Activated T-cell treated with anti-CD3 and anti-CD28 coated beads, Interleukin-2, amount 50 U/mL, for 4 hours (primary cell): ENCODE results near the gene ASAP2. TPM values are rescaled to one million over a fixed set of nuclear protein-coding genes. Genes with fewer than 3 reads are reported as not detected.

Source experiments
- ATAC-seq, 2 donors: fragments of 200-7000 bp; cut with Tn5 transposase; one replicate each; pipeline ENCODE4 v1.10.0; 2021
- DNase-seq: peaks from one replicate; pipeline ENCODE4 v3.0.0-alpha.2; 2020
- H3K27me3 Mint-ChIP-seq: one replicate; pipeline ENCODE4 v1.8.0; 2021; ENCODE audit warnings: low read depth, mixed read lengths
- H3K36me3 Mint-ChIP-seq: one replicate; pipeline ENCODE4 v1.8.0; 2022; ENCODE audit warnings: mixed read lengths; ENCODE audit not compliant: insufficient read depth
- H3K4me1 Mint-ChIP-seq: one replicate; pipeline ENCODE4 v1.8.0; 2021; ENCODE audit warnings: low read depth, mixed read lengths
- H3K4me3 Mint-ChIP-seq: one replicate; pipeline ENCODE4 v1.8.0; 2021; ENCODE audit warnings: mild to moderate bottlenecking, moderate library complexity, mixed read lengths
- H3K9me3 Mint-ChIP-seq: one replicate; pipeline ENCODE4 v1.8.0; 2021; ENCODE audit warnings: mixed read lengths
- total RNA-seq, 3 donors: library from RNA; stranded (reverse); gene quantifications; one replicate each; pipeline ENCODE4 v1.2.1, GENCODE V29; 2021

Gene ASAP2
- total RNA-seq, 3 donors from 2014 or later, result 0.13 to 0.22 (median 0.20) TPM

DNA sequence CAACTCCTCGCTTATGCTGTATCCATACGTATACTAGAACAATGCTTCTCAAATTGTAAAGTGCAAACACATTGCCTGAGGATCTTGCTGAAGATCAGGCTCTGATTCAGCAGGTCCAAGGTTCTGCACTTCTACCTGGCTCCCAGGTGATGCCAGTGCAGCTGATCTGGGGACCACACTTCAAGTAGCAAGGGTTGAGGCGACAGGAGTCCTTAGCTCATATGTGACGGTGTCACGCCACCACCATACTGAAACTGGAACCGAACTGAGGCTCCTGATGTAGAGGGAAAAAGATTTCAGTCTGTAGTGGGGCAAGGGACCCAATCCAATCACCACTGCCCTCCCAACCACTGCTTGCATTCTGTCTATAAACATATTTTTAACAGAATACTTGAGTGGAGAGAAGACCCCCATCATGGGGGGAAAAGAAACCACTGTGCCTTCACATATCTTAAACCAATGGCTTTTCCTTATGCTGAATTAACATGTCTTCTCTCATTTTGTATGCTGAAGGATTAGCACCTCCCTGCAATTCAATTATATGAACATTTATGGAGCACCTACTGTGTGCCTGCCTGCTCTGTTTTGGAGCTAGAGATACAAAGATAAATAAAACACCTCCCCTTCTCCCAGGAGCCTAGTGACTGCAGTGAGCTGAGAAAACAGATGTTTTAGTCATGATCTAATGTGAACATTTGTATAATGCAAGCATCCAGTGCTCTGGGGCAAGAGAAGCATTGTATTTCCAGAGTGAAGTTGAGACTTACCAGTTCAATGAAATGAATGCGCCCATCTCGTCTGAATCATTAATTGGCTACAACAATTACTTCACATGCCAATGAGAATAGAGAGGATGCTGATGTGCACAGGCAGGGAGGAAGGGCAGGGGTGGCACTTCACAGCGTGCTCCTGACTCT lies 6.6 kb upstream of the ASAP2 start:
- Mint-ChIP-seq H3K4me3 (no peak overlapping the region), H3K27me3 (peaks cover 59% of the 10 kb centered on the region), H3K4me1 (no peaks in the 10 kb centered on the region), H3K36me3 (no peaks in the 10 kb centered on the region), H3K9me3 (no peaks in the 10 kb centered on the region)
- no peak for ATAC-seq
- no peak for DNase-seq

DNA sequence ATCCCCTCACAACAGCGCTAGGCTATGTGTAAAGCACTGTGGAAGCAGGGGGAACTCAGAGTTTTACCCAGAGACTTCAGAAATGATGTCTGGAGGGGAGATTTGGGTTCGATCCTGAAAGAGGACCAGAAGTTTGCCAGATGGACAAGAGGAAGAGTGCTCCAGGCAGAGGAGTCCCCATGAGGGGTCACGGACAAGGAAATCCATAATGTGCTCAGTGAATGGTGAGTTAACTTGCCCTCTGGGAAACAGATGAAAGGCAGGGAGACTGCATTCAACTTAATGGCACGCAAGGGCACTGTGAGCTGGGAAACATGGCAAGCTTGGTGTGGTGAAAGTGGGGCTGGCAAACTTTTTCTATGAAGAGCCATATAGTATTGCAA lies 6.0 kb upstream of the ASAP2 start:
- no peak for ATAC-seq
- Mint-ChIP-seq H3K4me3 (no peak overlapping the region), H3K4me1 (no peaks in the 10 kb centered on the region), H3K9me3 (no peaks in the 10 kb centered on the region), H3K27me3 (peaks cover 66% of the 10 kb centered on the region), H3K36me3 (no peaks in the 10 kb centered on the region)
- DNase-seq, result no peak

DNA sequence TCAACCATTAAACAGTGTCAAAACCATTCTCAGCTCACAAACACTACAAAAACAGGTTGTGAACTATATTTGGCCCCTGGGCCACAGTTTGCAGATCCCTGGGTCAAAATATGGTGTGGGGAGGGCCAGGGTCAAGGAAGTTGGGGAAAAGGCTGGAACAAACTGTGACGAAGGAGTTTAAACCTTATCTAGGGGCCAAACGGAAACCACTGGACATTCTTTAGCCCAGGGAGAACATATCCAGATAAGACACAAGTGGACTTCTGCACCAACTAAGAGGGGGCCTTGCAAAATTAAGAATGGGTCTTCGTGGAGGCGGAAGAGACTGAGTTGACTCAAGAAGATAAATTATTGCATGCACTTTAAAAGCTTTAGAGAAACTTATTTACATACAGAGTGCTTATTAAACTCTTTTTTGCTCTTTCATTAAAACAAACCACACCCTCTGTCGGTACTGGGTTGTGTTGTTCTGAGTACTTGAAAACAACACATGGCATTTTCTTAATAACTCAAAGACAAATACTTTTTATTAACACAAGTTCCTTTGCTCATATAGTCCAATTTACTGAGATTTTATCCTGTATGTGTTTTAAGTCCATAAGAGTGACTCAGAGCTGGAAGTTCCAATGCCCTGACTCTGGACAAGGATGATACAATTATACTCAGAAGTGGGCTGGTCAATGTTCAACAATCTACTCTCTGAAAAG lies 5.3 kb upstream of the ASAP2 start:
- Mint-ChIP-seq H3K36me3 (no peaks in the 10 kb centered on the region), H3K4me3 (no peak overlapping the region), H3K4me1 (peaks cover 3% of the 10 kb centered on the region), H3K27me3 (peaks cover 66% of the 10 kb centered on the region), H3K9me3 (no peaks in the 10 kb centered on the region)
- ATAC-seq (no peak), DNase-seq (no peak)

DNA sequence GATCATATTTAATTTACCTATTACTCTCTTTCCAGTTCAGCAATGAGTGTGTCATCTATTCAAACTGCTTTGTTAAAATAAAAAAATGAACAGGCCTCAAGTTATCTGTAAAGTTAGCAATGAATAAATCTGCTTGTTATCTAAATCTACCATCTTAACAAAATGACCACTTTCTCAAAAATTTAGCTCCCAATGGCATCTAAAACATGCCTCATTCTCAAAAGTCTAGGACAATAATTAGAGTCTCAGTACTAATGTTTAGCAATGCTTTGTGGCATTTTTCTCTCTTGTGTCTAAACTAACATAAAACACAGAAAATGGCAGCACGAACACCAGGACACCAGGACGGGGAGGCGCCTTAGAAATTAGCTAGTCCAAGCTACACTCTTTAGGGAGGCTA lies 3.6 kb upstream of the ASAP2 start:
- no peaks in the 10 kb centered on the region for H3K9me3 Mint-ChIP-seq
- DNase-seq (no peak), ATAC-seq (no peak)
- H3K4me3 Mint-ChIP-seq, result no peak overlapping the region
- H3K4me1 Mint-ChIP-seq, result peaks cover 6% of the 10 kb centered on the region
- no peaks in the 10 kb centered on the region for H3K36me3 Mint-ChIP-seq
- peaks cover 55% of the 10 kb centered on the region for H3K27me3 Mint-ChIP-seq

DNA sequence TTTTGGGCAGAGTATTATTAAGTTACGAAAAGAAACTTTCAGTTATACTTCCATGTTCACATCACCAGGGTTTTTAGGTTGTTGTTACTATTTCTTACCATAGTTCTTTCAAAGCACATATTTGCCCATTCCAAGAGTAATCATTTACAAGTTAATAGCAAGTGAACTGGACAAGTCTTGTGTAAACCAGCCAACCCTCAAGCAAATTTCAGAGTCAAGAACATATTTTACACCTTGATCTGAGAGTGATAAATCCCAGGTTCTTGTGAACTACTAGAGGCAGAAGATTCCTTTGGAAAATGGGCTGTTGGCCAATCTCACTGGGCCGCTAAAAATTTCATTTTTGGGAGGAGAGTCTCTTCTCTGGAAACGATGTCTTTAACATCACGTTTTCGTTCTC lies 2.7 kb upstream of the ASAP2 start:
- ATAC-seq, result no peak
- Mint-ChIP-seq H3K27me3 (peaks cover 53% of the 10 kb centered on the region), H3K36me3 (no peaks in the 10 kb centered on the region)

DNA sequence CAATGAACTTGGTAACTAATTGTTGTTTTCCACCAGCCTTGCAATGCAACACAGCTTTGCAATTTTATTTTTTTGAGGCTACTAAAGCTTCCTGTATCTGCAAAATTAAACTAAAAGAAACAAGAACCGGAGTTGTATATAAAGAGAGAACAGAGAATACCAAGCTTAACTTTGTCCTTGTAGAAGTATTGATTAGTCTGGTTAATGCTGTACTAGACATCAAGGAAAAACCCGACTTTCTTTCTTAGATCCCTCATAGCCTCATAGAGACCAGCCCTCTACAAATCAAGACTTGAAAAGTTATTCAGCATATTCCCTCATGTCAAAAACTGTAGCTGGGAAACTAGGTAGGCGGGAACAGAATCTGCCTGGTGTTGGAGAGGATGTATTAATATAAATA lies 1.7 kb upstream of the ASAP2 start:
- ATAC-seq (no peak), DNase-seq (no peak)
- Mint-ChIP-seq H3K27me3 (peaks cover 55% of the 10 kb centered on the region), H3K9me3 (no peaks in the 10 kb centered on the region), H3K4me1 (peaks cover 6% of the 10 kb centered on the region), H3K4me3 (no peak overlapping the region), H3K36me3 (no peaks in the 10 kb centered on the region)

More for the DNA sequence above, 2.7 kb upstream of the ASAP2 start:
- no peaks in the 10 kb centered on the region for H3K9me3 Mint-ChIP-seq
- no peak for DNase-seq
- H3K4me1 Mint-ChIP-seq, result peaks cover 6% of the 10 kb centered on the region
- no peak overlapping the region for H3K4me3 Mint-ChIP-seq

DNA sequence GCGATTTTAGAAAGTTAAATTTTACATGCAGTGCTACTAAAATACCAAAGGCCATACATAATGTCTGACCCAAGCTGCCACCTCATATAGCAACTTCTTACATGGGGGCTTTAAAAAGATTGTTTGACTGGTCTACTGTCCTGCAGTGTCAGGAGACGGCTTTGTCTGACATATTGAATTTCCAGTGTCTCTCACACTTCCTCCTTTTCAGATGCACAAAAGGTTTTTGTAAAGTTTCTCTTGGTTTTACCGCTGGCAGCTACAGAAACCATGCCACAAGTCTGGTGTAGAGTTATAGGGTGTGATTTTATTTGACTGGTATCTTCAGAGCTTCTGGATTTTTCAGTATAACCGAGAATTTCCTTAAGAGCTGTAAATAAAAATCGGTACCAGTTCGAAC lies 1.1 kb upstream of the ASAP2 start:
- Mint-ChIP-seq H3K4me1 (peaks cover 6% of the 10 kb centered on the region), H3K36me3 (no peaks in the 10 kb centered on the region), H3K27me3 (peaks cover 58% of the 10 kb centered on the region), H3K9me3 (no peaks in the 10 kb centered on the region), H3K4me3 (peak overlapping the region; percentile 58)
- ATAC-seq, result no peak
- DNase-seq, result no peak

DNA sequence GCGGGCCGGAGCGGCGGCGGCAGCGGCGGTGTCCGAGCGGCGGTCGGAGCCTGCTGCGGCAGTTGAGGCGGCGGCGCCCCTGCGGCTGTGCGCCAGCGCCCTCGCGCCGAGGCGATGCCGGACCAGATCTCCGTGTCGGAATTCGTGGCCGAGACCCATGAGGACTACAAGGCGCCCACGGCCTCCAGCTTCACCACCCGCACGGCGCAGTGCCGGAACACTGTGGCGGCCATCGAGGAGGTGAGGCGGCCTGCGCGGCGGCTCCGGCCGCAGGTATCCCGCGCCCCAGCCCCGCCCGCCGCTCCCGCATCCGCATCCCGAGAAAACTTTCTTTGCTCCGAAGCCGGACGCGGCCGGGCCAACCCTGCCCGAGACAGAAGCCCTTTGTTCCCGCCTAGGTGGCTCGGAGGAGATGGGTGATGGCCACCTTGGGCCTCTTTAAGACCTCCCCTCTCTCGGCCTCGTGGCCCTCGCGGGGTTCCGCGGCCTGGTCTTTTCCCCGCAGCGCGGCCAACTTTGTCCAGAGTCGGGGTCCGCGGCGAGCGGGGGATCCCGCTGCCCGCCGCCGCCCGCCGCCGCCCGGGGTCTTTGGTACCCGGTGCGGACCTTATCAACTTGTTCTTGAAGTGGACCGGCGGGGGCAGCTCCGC lies 504 bp downstream of the ASAP2 start:
- Mint-ChIP-seq H3K4me3 (no peak overlapping the region), H3K36me3 (no peaks in the 10 kb centered on the region), H3K9me3 (no peaks in the 10 kb centered on the region), H3K4me1 (peaks cover 6% of the 10 kb centered on the region), H3K27me3 (peaks cover 60% of the 10 kb centered on the region)
- DNase-seq (no peak), ATAC-seq (peak; percentile 23 to 29)

DNA sequence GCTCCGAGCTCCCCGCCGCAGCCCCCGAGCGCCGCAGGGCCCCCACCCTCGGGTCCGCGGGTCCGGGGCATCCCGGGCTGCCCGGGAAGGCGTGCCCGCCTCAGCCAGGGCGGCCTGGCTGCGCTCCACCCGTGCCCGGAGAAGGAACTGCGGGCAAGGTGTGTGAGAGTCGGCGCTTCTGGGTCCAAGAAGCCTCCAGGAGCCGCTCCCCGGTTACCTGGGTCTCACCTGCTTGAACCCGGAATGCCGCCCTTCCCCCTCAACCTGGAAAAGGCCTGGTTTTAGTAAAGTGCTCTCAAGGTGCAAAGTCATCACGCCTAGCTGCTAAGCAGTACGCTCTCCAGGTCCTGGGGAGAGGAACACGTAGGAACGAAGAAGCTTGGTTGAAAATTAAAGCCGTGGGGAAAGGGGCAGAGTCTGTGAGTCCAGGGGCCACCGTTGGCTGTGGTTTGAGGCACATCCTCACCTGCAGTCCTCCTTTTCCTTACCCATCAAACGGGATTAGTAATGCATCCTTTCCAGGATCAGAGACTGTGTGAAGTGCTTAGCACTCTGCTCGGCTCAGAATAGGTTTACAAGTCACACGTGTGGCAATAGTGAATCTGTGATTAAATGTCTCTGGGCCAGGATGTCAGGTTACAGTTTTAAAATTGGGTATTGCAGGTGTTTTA lies 1.2 kb downstream of the ASAP2 start:
- no peaks in the 10 kb centered on the region for H3K9me3 Mint-ChIP-seq
- peak overlapping the region; percentile 37 for H3K4me3 Mint-ChIP-seq
- H3K36me3 Mint-ChIP-seq, result no peaks in the 10 kb centered on the region
- DNase-seq (no peak), ATAC-seq (peak in 1 of 2 donors; percentile 17)
- peaks cover 6% of the 10 kb centered on the region for H3K4me1 Mint-ChIP-seq
- peaks cover 61% of the 10 kb centered on the region for H3K27me3 Mint-ChIP-seq

DNA sequence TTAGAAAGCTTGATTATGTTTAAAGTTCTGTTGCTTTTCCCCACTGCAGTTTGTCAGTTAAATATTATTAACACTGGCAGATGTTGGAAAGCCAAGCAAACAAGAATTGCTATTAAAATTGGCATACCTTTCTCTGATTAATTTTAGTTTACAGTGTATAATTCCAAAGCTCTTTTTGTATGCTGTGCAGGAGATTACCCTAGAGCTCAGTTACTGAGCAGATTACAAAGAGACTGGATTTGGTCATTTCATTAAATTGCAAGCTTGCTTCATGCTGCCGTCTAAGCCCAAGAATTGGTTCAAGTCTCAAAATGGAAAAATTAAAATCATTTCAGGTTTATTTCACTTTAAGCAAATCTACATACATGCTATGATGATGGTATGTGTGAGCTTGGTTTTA lies 2.3 kb downstream of the ASAP2 start:
- H3K4me3 Mint-ChIP-seq, result no peak overlapping the region
- peaks cover 6% of the 10 kb centered on the region for H3K4me1 Mint-ChIP-seq
- no peaks in the 10 kb centered on the region for H3K9me3 Mint-ChIP-seq
- DNase-seq (no peak), ATAC-seq (no peak)
- peaks cover 60% of the 10 kb centered on the region for H3K27me3 Mint-ChIP-seq
- no peaks in the 10 kb centered on the region for H3K36me3 Mint-ChIP-seq

DNA sequence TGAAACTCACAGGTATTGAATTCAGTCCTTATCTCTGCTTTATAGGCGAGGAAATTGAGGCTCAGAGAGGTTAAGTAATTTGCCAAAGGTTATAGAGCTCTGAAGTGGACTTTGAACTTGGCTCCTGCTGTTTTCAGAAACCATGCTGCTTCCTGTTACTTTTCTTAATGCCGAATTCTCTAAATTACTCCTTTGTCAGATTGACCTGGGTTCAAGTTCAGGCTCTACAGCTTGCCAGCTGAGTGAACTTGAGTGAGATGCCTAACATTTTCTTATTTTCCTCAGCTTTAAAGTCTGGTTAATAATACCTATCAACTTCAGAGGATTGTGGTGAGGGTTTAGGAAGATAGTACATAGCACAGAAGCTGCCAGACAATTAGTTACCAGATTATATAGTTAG lies 3.4 kb downstream of the ASAP2 start:
- no peaks in the 10 kb centered on the region for H3K9me3 Mint-ChIP-seq
- no peak for DNase-seq
- ATAC-seq, result no peak
- peaks cover 51% of the 10 kb centered on the region for H3K27me3 Mint-ChIP-seq
- peaks cover 6% of the 10 kb centered on the region for H3K4me1 Mint-ChIP-seq
- no peak overlapping the region for H3K4me3 Mint-ChIP-seq
- H3K36me3 Mint-ChIP-seq, result no peaks in the 10 kb centered on the region

DNA sequence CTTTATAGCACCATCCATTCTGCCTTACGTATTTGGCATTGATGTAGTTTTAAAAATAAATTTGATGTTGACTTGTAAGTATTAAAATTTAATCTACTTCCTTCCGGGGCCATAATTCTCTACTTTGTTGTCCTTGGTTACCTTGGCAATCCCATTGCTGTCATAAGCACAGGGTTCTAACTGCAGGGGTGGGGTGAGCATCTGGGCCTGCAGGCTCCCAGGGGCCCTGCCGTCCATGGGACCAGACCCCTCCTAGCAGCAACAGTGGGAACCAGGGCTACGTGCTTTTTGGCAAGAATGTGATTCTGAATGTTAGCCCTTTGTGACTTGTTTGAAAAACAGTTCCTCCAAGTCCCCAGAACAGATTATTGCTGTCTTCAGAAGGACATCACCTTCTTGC lies 4.9 kb downstream of the ASAP2 start:
- DNase-seq, result no peak
- H3K9me3 Mint-ChIP-seq, result no peaks in the 10 kb centered on the region
- peaks cover 40% of the 10 kb centered on the region for H3K27me3 Mint-ChIP-seq
- peaks cover 3% of the 10 kb centered on the region for H3K4me1 Mint-ChIP-seq
- H3K4me3 Mint-ChIP-seq, result no peak overlapping the region
- ATAC-seq, result no peak
- H3K36me3 Mint-ChIP-seq, result no peaks in the 10 kb centered on the region

DNA sequence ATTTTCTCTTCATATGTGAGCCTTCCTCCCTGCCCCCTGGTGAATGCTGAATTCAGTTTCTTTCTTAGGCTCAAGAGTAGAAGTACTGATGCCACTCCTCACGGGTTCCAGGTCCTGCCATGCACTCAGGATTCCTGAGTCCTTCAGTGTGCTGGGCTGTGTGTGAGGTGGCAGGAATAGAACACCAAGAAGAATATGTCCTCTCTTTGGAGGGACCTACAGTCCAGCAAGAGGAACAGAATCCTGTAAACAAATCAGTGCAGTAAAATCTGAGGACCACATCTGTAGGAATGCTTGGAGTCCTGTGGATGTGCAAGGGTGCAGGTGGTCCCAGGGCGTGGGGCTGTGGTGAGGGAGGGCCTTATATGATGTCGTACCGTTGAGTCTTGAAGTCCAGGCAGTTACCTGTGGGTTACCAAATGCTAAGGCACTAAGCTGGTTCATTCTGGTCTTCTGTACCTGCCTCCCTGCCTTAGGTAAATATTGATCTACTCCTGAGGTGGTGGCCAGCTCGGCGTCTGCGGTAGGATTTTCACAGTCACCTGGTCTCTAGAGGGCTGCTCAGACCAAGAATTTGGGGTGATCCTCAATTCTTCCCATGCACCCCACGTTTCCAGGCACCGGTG lies 5.5 kb downstream of the ASAP2 start:
- DNase-seq (no peak), ATAC-seq (no peak)
- H3K9me3 Mint-ChIP-seq, result no peaks in the 10 kb centered on the region
- H3K27me3 Mint-ChIP-seq, result peaks cover 40% of the 10 kb centered on the region
- H3K4me3 Mint-ChIP-seq, result no peak overlapping the region
- H3K4me1 Mint-ChIP-seq, result peaks cover 3% of the 10 kb centered on the region
- H3K36me3 Mint-ChIP-seq, result no peaks in the 10 kb centered on the region
